ENCODE measurements around the gene DNAJA1. TPM values are rescaled to one million over a fixed set of nuclear protein-coding genes. Genes with fewer than 3 reads are reported as not detected.
A peak's percentile ranks its signal among the peaks of the same experiment; 100 is the strongest.

DNAJA1 gene
- polyA plus RNA-seq, 1 donor (not counting 4 experiments of a cell fraction or from before 2014, with no cell fraction given), result 169 TPM

DNA sequence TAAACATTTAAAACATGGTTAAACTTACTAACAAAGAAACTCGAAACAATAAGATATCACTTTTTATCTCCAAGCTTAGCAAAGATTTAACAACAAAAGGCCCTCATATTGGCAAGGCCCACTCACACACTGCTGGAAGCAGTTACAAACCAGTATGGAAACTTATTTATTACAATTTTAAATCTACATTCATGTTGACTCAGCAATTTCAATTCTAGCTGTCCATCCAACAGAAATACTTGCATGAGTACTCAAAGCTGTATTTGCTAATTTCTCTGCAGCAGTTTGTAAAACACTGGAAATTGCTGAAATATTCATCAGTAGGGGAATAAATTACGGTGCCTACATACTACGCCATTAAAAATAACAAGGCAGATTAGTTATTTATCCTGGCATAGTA is 2.8 kb upstream of the DNAJA1 start:
- no peak overlapping the region for H3K9ac ChIP-seq (ENCODE audit: control insufficient read depth, extremely low read depth, insufficient read depth, low read length)
- H3K9me3 ChIP-seq (ENCODE audit: control insufficient read depth, low read depth, low read length), result no peaks in the 10 kb centered on the region
- no peak overlapping the region for H3K4me2 ChIP-seq (ENCODE audit: control insufficient read depth, extremely low read depth, insufficient read depth, low read depth, low read length)
- peaks cover 74% of the 10 kb centered on the region for H3K79me2 ChIP-seq (ENCODE audit: control insufficient read depth, insufficient read depth, low read length)
- FAIRE-seq (no peak), DNase-seq (ENCODE audit: low read depth, low spot score) (no peak)
- no peak for TF ChIP-seq EZH2 (IDR thresholded peaks at IDR 0.05; ENCODE audit: low read length)
- TF ChIP-seq, protein P1, sequence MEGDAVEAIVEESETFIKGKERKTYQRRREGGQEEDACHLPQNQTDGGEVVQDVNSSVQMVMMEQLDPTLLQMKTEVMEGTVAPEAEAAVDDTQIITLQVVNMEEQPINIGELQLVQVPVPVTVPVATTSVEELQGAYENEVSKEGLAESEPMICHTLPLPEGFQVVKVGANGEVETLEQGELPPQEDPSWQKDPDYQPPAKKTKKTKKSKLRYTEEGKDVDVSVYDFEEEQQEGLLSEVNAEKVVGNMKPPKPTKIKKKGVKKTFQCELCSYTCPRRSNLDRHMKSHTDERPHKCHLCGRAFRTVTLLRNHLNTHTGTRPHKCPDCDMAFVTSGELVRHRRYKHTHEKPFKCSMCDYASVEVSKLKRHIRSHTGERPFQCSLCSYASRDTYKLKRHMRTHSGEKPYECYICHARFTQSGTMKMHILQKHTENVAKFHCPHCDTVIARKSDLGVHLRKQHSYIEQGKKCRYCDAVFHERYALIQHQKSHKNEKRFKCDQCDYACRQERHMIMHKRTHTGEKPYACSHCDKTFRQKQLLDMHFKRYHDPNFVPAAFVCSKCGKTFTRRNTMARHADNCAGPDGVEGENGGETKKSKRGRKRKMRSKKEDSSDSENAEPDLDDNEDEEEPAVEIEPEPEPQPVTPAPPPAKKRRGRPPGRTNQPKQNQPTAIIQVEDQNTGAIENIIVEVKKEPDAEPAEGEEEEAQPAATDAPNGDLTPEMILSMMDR (optimal IDR thresholded peaks at IDR 0.05 in 1 of 3, IDR thresholded peaks at IDR 0.05 in 1 of 3, conservative IDR thresholded peaks at IDR 0.05 in 1 of 3; ENCODE audit: extremely low read depth in 1 of 3, insufficient read depth in 2 of 3, low read length in 3 of 3), result no peak
- no peaks in the 10 kb centered on the region for H3K9me1 ChIP-seq (ENCODE audit: control insufficient read depth, extremely low read depth, insufficient read depth, low read length)
- H3K27me3 ChIP-seq (ENCODE audit: control insufficient read depth, extremely low read depth, insufficient read depth, low read length), result no peaks in the 10 kb centered on the region
- H3K4me3 ChIP-seq (ENCODE audit: control insufficient read depth in 2 of 3, extremely low read depth in 1 of 3, insufficient read depth in 2 of 3, low read depth in 1 of 3, low read length in 3 of 3), result no peak overlapping the region
- dilution Hi-C loops (cut with MboI; ENCODE audit: extremely low pct_ligation_motif_present, low sequenced_read_pairs), result no loop called here
- H4K20me1 ChIP-seq (ENCODE audit: control insufficient read depth, extremely low read depth, insufficient read depth, low read length), result peaks cover 2% of the 10 kb centered on the region
- peaks cover 2 to 20% of the 10 kb centered on the region in 2 experiments for H3K36me3 ChIP-seq (ENCODE audit: control insufficient read depth in 2 of 2, extremely low read depth in 1 of 2, insufficient read depth in 2 of 2, low read length in 2 of 2)
- no peak overlapping the region for H2AFZ ChIP-seq (ENCODE audit: control insufficient read depth, low read length)
- peaks cover 26% of the 10 kb centered on the region for H3K4me1 ChIP-seq (ENCODE audit: control insufficient read depth, extremely low read depth, insufficient read depth, low read length)
- H3K27ac ChIP-seq (ENCODE audit: control insufficient read depth, insufficient read depth, low read length), result no peak overlapping the region

DNA sequence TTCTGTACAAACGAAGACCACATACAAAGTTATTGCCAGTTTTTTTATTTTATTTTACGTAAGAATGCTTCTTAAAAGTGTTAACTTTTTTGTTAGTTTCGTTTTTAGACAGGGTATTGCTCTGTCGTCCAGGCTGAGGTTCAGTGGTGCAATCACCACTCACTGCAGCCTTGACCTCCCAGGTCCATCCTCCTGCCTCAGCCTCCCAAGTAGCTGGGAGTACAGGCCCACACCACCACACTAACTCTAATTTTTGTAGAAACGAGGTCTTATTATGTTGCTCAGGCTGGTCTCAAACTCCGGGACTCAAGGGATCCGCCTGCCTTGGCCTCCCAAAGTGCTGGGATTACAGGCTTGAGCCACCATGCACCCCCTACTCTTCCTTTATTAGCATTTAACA is 2.3 kb upstream of the DNAJA1 start:
- DNase-seq (ENCODE audit: low read depth, low spot score), result no peak
- no peak for TF ChIP-seq EZH2 (IDR thresholded peaks at IDR 0.05; ENCODE audit: low read length)
- TF ChIP-seq, protein P1 (optimal IDR thresholded peaks at IDR 0.05 in 1 of 3, IDR thresholded peaks at IDR 0.05 in 1 of 3, conservative IDR thresholded peaks at IDR 0.05 in 1 of 3; ENCODE audit: extremely low read depth in 1 of 3, insufficient read depth in 2 of 3, low read length in 3 of 3), result no peak
- dilution Hi-C loops (cut with MboI; ENCODE audit: extremely low pct_ligation_motif_present, low sequenced_read_pairs), result no loop called here
- H3K9me1 ChIP-seq (ENCODE audit: control insufficient read depth, extremely low read depth, insufficient read depth, low read length), result no peaks in the 10 kb centered on the region
- H3K36me3 ChIP-seq (ENCODE audit: control insufficient read depth in 2 of 2, extremely low read depth in 1 of 2, insufficient read depth in 2 of 2, low read length in 2 of 2), result peaks cover 5 to 25% of the 10 kb centered on the region in 2 experiments
- peak overlapping the region in 1 of 3 experiments; percentile 97 for H3K4me3 ChIP-seq (ENCODE audit: control insufficient read depth in 2 of 3, extremely low read depth in 1 of 3, insufficient read depth in 2 of 3, low read depth in 1 of 3, low read length in 3 of 3)
- H3K27me3 ChIP-seq (ENCODE audit: control insufficient read depth, extremely low read depth, insufficient read depth, low read length), result no peaks in the 10 kb centered on the region
- H3K4me1 ChIP-seq (ENCODE audit: control insufficient read depth, extremely low read depth, insufficient read depth, low read length), result peaks cover 31% of the 10 kb centered on the region
- H4K20me1 ChIP-seq (ENCODE audit: control insufficient read depth, extremely low read depth, insufficient read depth, low read length), result peaks cover 2% of the 10 kb centered on the region
- peaks cover 79% of the 10 kb centered on the region for H3K79me2 ChIP-seq (ENCODE audit: control insufficient read depth, insufficient read depth, low read length)
- H2AFZ ChIP-seq (ENCODE audit: control insufficient read depth, low read length), result no peak overlapping the region
- FAIRE-seq, result no peak
- H3K9me3 ChIP-seq (ENCODE audit: control insufficient read depth, low read depth, low read length), result no peaks in the 10 kb centered on the region
- peak overlapping the region; percentile 100 for H3K4me2 ChIP-seq (ENCODE audit: control insufficient read depth, extremely low read depth, insufficient read depth, low read depth, low read length)
- H3K9ac ChIP-seq (ENCODE audit: control insufficient read depth, extremely low read depth, insufficient read depth, low read length), result no peak overlapping the region
- H3K27ac ChIP-seq (ENCODE audit: control insufficient read depth, insufficient read depth, low read length), result no peak overlapping the region

Measured in keratinocyte (primary cell).